ENCODE data around the gene CLEC16A. TPM values are rescaled to one million over a fixed set of nuclear protein-coding genes. Genes with fewer than 3 reads are reported as not detected.
A peak's percentile ranks its signal among the peaks of the same experiment; 100 is the strongest.

CLEC16A gene
- total RNA-seq, 4 donors from 2014 or later = 19.9 to 38.3 (median 35.0) TPM

DNA sequence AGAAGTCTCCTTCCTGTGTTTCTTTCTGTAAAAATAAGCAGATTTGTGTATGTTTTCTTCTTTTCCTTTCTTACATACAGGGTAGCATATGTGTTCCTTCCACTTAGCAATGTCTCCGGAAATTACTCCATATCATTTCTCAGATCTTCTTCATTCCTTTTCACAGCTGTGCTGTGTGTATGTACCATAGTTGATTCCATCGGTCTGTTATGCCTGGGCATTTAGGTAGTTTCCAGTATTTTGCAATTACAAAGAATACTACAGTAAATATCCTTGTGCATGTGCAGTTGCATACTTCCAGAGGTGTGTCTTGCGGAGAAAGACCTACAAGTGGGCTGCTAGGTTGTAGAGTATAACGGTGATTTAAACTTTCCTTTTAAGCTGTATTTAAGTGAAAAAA is 69.8 kb downstream of the CLEC16A start:
- no peaks in the 10 kb centered on the region for H3K9me3 ChIP-seq
- peaks cover 0 to 7% (median 0%) of the 10 kb centered on the region in 3 donors for H3K4me1 ChIP-seq
- ATAC-seq = no peak
- TF ChIP-seq POLR2A (IDR thresholded peaks at IDR 0.05) (no peak), POLR2AphosphoS5 (IDR thresholded peaks at IDR 0.05) (no peak), EP300 (IDR thresholded peaks at IDR 0.05) (no peak)
- TF ChIP-seq, protein P1, sequence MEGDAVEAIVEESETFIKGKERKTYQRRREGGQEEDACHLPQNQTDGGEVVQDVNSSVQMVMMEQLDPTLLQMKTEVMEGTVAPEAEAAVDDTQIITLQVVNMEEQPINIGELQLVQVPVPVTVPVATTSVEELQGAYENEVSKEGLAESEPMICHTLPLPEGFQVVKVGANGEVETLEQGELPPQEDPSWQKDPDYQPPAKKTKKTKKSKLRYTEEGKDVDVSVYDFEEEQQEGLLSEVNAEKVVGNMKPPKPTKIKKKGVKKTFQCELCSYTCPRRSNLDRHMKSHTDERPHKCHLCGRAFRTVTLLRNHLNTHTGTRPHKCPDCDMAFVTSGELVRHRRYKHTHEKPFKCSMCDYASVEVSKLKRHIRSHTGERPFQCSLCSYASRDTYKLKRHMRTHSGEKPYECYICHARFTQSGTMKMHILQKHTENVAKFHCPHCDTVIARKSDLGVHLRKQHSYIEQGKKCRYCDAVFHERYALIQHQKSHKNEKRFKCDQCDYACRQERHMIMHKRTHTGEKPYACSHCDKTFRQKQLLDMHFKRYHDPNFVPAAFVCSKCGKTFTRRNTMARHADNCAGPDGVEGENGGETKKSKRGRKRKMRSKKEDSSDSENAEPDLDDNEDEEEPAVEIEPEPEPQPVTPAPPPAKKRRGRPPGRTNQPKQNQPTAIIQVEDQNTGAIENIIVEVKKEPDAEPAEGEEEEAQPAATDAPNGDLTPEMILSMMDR (IDR thresholded peaks at IDR 0.05) = no peak
- no peak overlapping the region for H3K27ac ChIP-seq
- H3K36me3 ChIP-seq = no peaks in the 10 kb centered on the region
- H3K4me3 ChIP-seq = no peak overlapping the region
- WGBS, 2 donors (ENCODE audit: low coverage in 1 of 2) = 74 to 85% methylated on average over 4 of the region's 4 CpGs
- H3K27me3 ChIP-seq = no peaks in the 10 kb centered on the region

DNA sequence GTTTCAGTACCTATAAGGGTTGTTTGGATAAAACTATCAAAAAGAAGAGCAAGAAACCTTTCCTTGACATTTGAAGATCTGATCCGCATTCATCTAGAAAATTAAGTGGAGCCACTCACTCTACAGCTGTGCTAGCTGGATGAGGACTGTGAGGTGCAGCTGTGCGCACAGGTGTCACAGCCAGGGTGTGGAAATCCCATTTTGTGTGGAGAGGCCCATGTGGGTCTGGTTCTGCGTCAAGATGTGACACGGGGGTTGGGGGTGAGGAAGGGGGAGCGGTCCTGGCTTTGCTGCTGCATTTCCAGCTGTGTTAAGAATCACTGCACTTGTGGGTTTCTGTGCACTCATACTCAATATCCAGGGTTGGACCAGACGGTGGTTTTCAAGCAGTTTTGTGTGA is 70.7 kb downstream of the CLEC16A start:
- ATAC-seq = no peak
- 74 to 100% methylated on average over 1 to 6 of the region's 6 CpGs for WGBS, 2 donors (ENCODE audit: low coverage in 1 of 2)
- no peak for TF ChIP-seq POLR2AphosphoS5 (IDR thresholded peaks at IDR 0.05)
- TF ChIP-seq, protein P1 (IDR thresholded peaks at IDR 0.05) = no peak
- H3K27ac ChIP-seq = no peak overlapping the region
- no peaks in the 10 kb centered on the region for H3K27me3 ChIP-seq
- H3K4me1 ChIP-seq = peaks cover 0 to 7% (median 0%) of the 10 kb centered on the region in 3 donors
- no peaks in the 10 kb centered on the region for H3K9me3 ChIP-seq
- peaks cover 0 to 2% of the 10 kb centered on the region in 2 donors for H3K36me3 ChIP-seq
- H3K4me3 ChIP-seq = no peak overlapping the region

DNA sequence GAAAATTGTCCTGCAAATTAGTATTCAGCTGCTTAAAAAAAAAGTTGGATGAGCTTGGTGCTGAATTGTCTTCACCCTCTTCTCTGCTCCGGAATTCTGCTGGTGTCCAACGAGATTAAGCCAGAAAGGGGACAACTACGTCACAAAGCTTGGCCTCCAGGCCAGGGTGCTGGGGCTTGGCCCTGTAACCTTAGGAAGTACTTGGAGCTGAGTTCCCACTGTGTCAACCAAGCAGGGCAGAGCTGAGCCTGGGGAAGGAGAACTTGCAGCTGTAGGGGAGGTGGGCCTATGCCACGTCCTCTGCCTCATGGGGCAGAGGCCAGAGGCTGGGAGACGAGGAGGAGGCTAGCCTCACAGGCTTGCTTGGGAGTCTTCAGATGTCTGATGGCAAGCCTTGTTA is 71.2 kb downstream of the CLEC16A start:
- no peak overlapping the region for H3K4me3 ChIP-seq
- 89 to 100% methylated on average over 1 to 5 of the region's 5 CpGs for WGBS, 2 donors (ENCODE audit: low coverage in 1 of 2)
- ATAC-seq = no peak
- TF ChIP-seq POLR2A (IDR thresholded peaks at IDR 0.05) = no peak
- TF ChIP-seq, protein P1 (IDR thresholded peaks at IDR 0.05) = no peak
- H3K4me1 ChIP-seq = peaks cover 0 to 7% (median 0%) of the 10 kb centered on the region in 3 donors
- no peaks in the 10 kb centered on the region for H3K9me3 ChIP-seq
- H3K27ac ChIP-seq = no peak overlapping the region
- peaks cover 0 to 8% of the 10 kb centered on the region in 2 donors for H3K36me3 ChIP-seq
- no peaks in the 10 kb centered on the region for H3K27me3 ChIP-seq

DNA sequence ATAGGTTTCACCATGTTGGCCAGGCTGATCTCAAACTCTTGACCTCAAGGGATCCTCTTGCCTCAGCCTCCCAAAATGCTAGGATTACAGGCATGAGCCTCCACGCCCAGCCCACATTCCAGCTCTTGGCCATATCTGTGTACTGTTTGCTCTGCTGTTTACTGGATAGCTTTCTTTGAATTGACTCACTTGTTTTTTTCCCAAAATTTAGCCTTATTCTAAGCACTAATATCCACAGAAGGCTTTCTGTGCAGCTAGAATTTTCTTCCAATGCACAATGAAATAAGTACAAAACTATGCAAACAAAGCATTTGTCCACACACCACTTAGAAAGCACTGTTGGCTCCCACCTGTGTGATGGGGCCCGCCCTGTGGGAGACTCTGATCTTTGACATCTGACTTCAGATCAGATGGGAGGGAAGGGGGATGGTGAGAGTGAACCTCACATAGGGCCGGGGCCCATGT is 72.2 kb downstream of the CLEC16A start:
- H3K4me3 ChIP-seq = no peak overlapping the region
- peak; percentile 70 for ATAC-seq
- peaks cover 0 to 17% of the 10 kb centered on the region in 2 donors for H3K36me3 ChIP-seq
- WGBS, 2 donors (ENCODE audit: low coverage in 1 of 2) = 90 to 96% methylated on average over 1 to 3 of the region's 3 CpGs
- peak overlapping the region in 1 of 4 donors; percentile 29 for H3K27ac ChIP-seq
- no peaks in the 10 kb centered on the region for H3K9me3 ChIP-seq
- H3K4me1 ChIP-seq = peaks cover 0 to 7% (median 0%) of the 10 kb centered on the region in 3 donors
- TF ChIP-seq EP300 (IDR thresholded peaks at IDR 0.05) = no peak
- no peak for TF ChIP-seq POLR2A (IDR thresholded peaks at IDR 0.05)
- TF ChIP-seq, protein P1 (IDR thresholded peaks at IDR 0.05) = no peak
- TF ChIP-seq POLR2AphosphoS5 (IDR thresholded peaks at IDR 0.05) = no peak
- no peaks in the 10 kb centered on the region for H3K27me3 ChIP-seq

DNA sequence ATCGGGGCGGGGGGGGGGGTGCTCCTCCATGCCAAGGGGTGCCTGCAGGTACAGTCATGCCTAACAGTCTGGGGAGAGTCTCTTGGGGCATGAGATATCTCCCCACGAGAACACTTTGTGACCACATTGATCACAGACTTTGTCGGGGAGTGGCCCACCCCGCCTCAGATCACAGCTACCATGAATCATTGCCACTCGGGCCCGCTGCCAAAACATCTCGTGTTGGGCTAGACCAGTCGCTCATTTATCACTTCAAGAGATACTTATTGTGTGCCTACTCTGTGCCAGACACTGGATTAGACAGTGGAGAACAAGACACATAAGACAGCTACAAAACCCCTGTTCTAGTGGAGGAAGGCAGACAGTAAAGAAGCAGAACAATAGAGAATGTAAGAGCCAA is 72.6 kb downstream of the CLEC16A start:
- peak; percentile 32 for ATAC-seq
- Histone ChIP-seq H3K36me3 (peaks cover 0 to 22% of the 10 kb centered on the region in 2 donors), H3K27ac (peak overlapping the region in 1 of 4 donors; percentile 29), H3K4me1 (peaks cover 0 to 7% (median 0%) of the 10 kb centered on the region in 3 donors), H3K4me3 (no peak overlapping the region), H3K27me3 (no peaks in the 10 kb centered on the region), H3K9me3 (no peaks in the 10 kb centered on the region)
- WGBS, 2 donors (ENCODE audit: low coverage in 1 of 2) = 45 to 56% methylated on average over 6 of the region's 9 CpGs
- TF ChIP-seq POLR2AphosphoS5 (IDR thresholded peaks at IDR 0.05) (peak; percentile 9), EP300 (IDR thresholded peaks at IDR 0.05) (no peak)

All from gastroesophageal sphincter (tissue), 4 donors.